IMR-90 (cell line): ENCODE measurements around the gene CEP290. TPM values are rescaled to one million over a fixed set of nuclear protein-coding genes. Genes with fewer than 3 reads are reported as not detected.

Source experiments
- ATAC-seq: fragments of 200-7000 bp; cut with Tn5 transposase; 2 replicates; pipeline ENCODE4 v1.9.1; 2020; ENCODE audit warnings: low read depth, mild to moderate bottlenecking, moderate library complexity
- BruUV-seq: library from RNA; stranded (reverse); fragments of 400-500 nt; replicated peaks from 2 replicates; lab custom pipeline; 2021; lab: Mats Ljungman, UMichigan
- CTCF ChIA-PET: fragments of 300-600 bp; formaldehyde crosslinking; extraction: SDS; loops from one replicate; lab custom pipeline; 2021; ENCODE audit warnings: antibody characterized with exemption; lab: Yijun Ruan, JAX
- POLR2A ChIA-PET: fragments of 300-600 bp; sonication (Branson Sonifier 250); formaldehyde crosslinking; loops from one replicate; lab custom pipeline; 2022; ENCODE audit warnings: antibody characterized with exemption; ENCODE audit not compliant: unreplicated experiment; lab: Charles Lee
- DNase-seq: peaks from one replicate; pipeline ENCODE4 v3.0.0; 2013
- H2AFZ ChIP-seq: replicated peaks from 2 replicates; pipeline ENCODE3; 2013; ENCODE audit warnings: low read length, mild to moderate bottlenecking; ENCODE audit not compliant: poor library complexity
- H2AK5ac ChIP-seq: 2 replicates; pipeline ENCODE4 v1.6.1; 2013; ENCODE audit warnings: low read depth, low read length, inconsistent platforms
- H2AK9ac ChIP-seq: replicated peaks from 2 replicates; pipeline ENCODE3; 2013; ENCODE audit warnings: mild to moderate bottlenecking, low read depth, low read length, moderate library complexity; ENCODE audit not compliant: poor library complexity
- H2BK120ac ChIP-seq: 2 replicates; pipeline ENCODE4 v1.6.1; 2013; ENCODE audit warnings: low read depth, low read length, inconsistent platforms
- H2BK15ac ChIP-seq: 3 replicates; pipeline ENCODE4 v1.6.1; 2013; ENCODE audit warnings: low read depth, low read length, inconsistent platforms
- H2BK20ac ChIP-seq: 2 replicates; pipeline ENCODE4 v1.6.1; 2013; ENCODE audit warnings: low read depth, mild to moderate bottlenecking, inconsistent platforms, low read length, moderate library complexity
- H2BK5ac ChIP-seq: 2 replicates; pipeline ENCODE4 v1.6.1; 2013; ENCODE audit warnings: mild to moderate bottlenecking, low read depth, low read length, inconsistent platforms; ENCODE audit not compliant: poor library complexity, severe bottlenecking
- H3K14ac ChIP-seq: replicated peaks from 2 replicates; pipeline ENCODE4 v1.6.1; 2013; ENCODE audit warnings: low read depth, low read length, inconsistent platforms
- H3K18ac ChIP-seq: 2 replicates; pipeline ENCODE4 v1.6.1; 2013; ENCODE audit warnings: low read depth, low read length, control low read depth
- H3K23ac ChIP-seq: 2 replicates; pipeline ENCODE4 v1.6.1; 2013; ENCODE audit warnings: low read depth, low read length, inconsistent platforms
- H3K27ac ChIP-seq: 2 replicates; pipeline ENCODE4 v1.5.1; 2013; ENCODE audit warnings: mild to moderate bottlenecking, control low read depth, low read length; ENCODE audit not compliant: insufficient read depth
- H3K27me3 ChIP-seq: 2 replicates; pipeline ENCODE4 v1.6.1; 2013; ENCODE audit warnings: low read length; ENCODE audit not compliant: control insufficient read depth, insufficient read depth
- H3K36me3 ChIP-seq: 2 replicates; pipeline ENCODE4 v1.6.1; 2013; ENCODE audit warnings: low read length, mixed read lengths; ENCODE audit not compliant: control insufficient read depth, insufficient read depth
- H3K4ac ChIP-seq: 2 replicates; pipeline ENCODE4 v1.6.1; 2013; ENCODE audit warnings: low read depth, low read length, inconsistent platforms
- H3K4me1 ChIP-seq: 2 replicates; pipeline ENCODE4 v1.6.1; 2013; ENCODE audit warnings: low read length, mixed read lengths; ENCODE audit not compliant: control insufficient read depth, insufficient read depth
- H3K4me2 ChIP-seq: 2 replicates; pipeline ENCODE4 v1.6.1; 2013; ENCODE audit warnings: low read depth, mild to moderate bottlenecking, control low read depth, low read length, moderate library complexity
- H3K4me3 ChIP-seq: 2 replicates; pipeline ENCODE4 v1.5.1; 2013; ENCODE audit warnings: low read depth, mild to moderate bottlenecking, control low read depth, low read length, moderate library complexity; ENCODE audit not compliant: insufficient read depth
- H3K56ac ChIP-seq: 2 replicates; pipeline ENCODE4 v1.6.1; 2013; ENCODE audit warnings: low read length, inconsistent platforms; ENCODE audit not compliant: insufficient read depth; ENCODE audit errors: extremely low read depth
- H3K79me1 ChIP-seq, 2 experiments: 2 replicates each; pipeline ENCODE4 v1.6.1; 2013; ENCODE audit warnings: low read length in 2 of 2, inconsistent platforms in 1 of 2, low read depth in 1 of 2
- H3K9ac ChIP-seq: 2 replicates; pipeline ENCODE4 v1.6.1; 2013; ENCODE audit warnings: low read depth, low read length, control low read depth
- H3K9me1 ChIP-seq: 2 replicates; pipeline ENCODE4 v1.6.1; 2013; ENCODE audit warnings: low read length, inconsistent platforms; ENCODE audit not compliant: insufficient read depth
- H3K9me3 ChIP-seq: 2 replicates; pipeline ENCODE4 v1.6.1; 2013; ENCODE audit warnings: low read length; ENCODE audit not compliant: control insufficient read depth, insufficient read depth
- H4K20me1 ChIP-seq: 2 replicates; pipeline ENCODE4 v1.6.1; 2013; ENCODE audit warnings: low read length, inconsistent platforms; ENCODE audit not compliant: insufficient read depth
- H4K5ac ChIP-seq: 2 replicates; pipeline ENCODE4 v1.6.1; 2013; ENCODE audit warnings: mild to moderate bottlenecking, low read depth, low read length, control low read depth
- H4K8ac ChIP-seq, 2 experiments: 2 replicates each; pipeline ENCODE4 v1.6.1; 2013; ENCODE audit warnings: low read depth in 2 of 2, low read length in 2 of 2, control low read depth in 1 of 2, inconsistent platforms in 1 of 2
- H4K91ac ChIP-seq: 2 replicates; pipeline ENCODE4 v1.6.1; 2013; ENCODE audit warnings: low read depth, low read length, inconsistent platforms; ENCODE audit not compliant: insufficient read depth
- BHLHE40 ChIP-seq: fragments of 150-350 bp; IDR thresholded peaks from 2 replicates; pipeline ENCODE4 v1.6.1; 2016; ENCODE audit warnings: mild to moderate bottlenecking, low read depth, low read length
- CEBPB ChIP-seq: IDR thresholded peaks from 2 replicates; pipeline ENCODE4 v1.6.1; 2012; ENCODE audit warnings: low read depth, low read length, improper control_type of control experiment
- CHD1 ChIP-seq: IDR thresholded peaks from 2 replicates; pipeline ENCODE4 v1.6.1; 2012; ENCODE audit warnings: low read depth, low read length, improper control_type of control experiment
- CTCF ChIP-seq: conservative IDR thresholded peaks from 2 replicates; pipeline ENCODE4 v1.5.1; 2012; ENCODE audit warnings: mild to moderate bottlenecking, low read depth, low read length, improper control_type of control experiment
- ELK1 ChIP-seq: fragments of 150-350 bp; IDR thresholded peaks from 2 replicates; pipeline ENCODE4 v1.6.1; 2016; ENCODE audit warnings: low read depth, mild to moderate bottlenecking, low read length, moderate library complexity, borderline replicate concordance
- FOS ChIP-seq: fragments of 150-350 bp; IDR thresholded peaks from 2 replicates; pipeline ENCODE4 v1.6.1; 2016; ENCODE audit warnings: low read depth, low read length
- MAFK ChIP-seq: IDR thresholded peaks from 2 replicates; pipeline ENCODE4 v1.6.1; 2012; ENCODE audit warnings: low read depth, low read length, improper control_type of control experiment
- MAZ ChIP-seq: IDR thresholded peaks from 2 replicates; pipeline ENCODE4 v1.6.1; 2012; ENCODE audit warnings: low read depth, mild to moderate bottlenecking, low read length, improper control_type of control experiment, moderate library complexity, borderline replicate concordance
- MXI1 ChIP-seq: IDR thresholded peaks from 2 replicates; pipeline ENCODE4 v1.6.1; 2012; ENCODE audit warnings: low read depth, mild to moderate bottlenecking, low read length, moderate library complexity, borderline replicate concordance
- NFE2L2 ChIP-seq: fragments of 150-350 bp; IDR thresholded peaks from 2 replicates; pipeline ENCODE4 v1.6.1; 2016; ENCODE audit warnings: low read depth, mild to moderate bottlenecking, low read length
- POLR2A ChIP-seq: IDR thresholded peaks from 2 replicates; pipeline ENCODE4 v1.6.1; 2012; ENCODE audit warnings: mild to moderate bottlenecking, low read depth, low read length
- RAD21 ChIP-seq: IDR thresholded peaks from 2 replicates; pipeline ENCODE4 v1.6.1; 2012; ENCODE audit warnings: low read length, improper control_type of control experiment
- RCOR1 ChIP-seq: IDR thresholded peaks from 2 replicates; pipeline ENCODE4 v1.6.1; 2012; ENCODE audit warnings: mild to moderate bottlenecking, low read length, improper control_type of control experiment; ENCODE audit not compliant: insufficient replicate concordance
- RFX5 ChIP-seq: IDR thresholded peaks from 2 replicates; pipeline ENCODE4 v1.8.0; 2012; ENCODE audit warnings: low read depth, mild to moderate bottlenecking, low read length, moderate library complexity
- SMC3 ChIP-seq: fragments of 150-350 bp; IDR thresholded peaks from 2 replicates; pipeline ENCODE4 v1.6.1; 2016; ENCODE audit warnings: low read depth, mild to moderate bottlenecking, antibody characterized with exemption, low read length, moderate library complexity
- USF2 ChIP-seq: fragments of 150-350 bp; IDR thresholded peaks from 2 replicates; pipeline ENCODE4 v1.6.1; 2017; ENCODE audit warnings: mild to moderate bottlenecking, antibody characterized with exemption, low read length, low read depth
- WGBS, 2 experiments: methylation state at CpG; one replicate each; pipeline versions ENCODE4 v1.1.5 to v1.1.7; 2013; ENCODE audit warnings: missing lambda C conversion rate in 2 of 2; ENCODE audit not compliant: insufficient read length in 1 of 2; ENCODE audit errors: extremely low coverage in 2 of 2; 5-methylcytosine and 5-hydroxymethylcytosine counted together
- dilution Hi-C: fragments of 300-500 bp; cut with HindIII; formaldehyde crosslinking; loops from one replicate; pipeline ENCODE4 v1.14.3; 2018; ENCODE audit warnings: low sequenced_read_pairs; ENCODE audit not compliant: unreplicated experiment
- in situ Hi-C: fragments of 300-500 bp; cut with MboI; formaldehyde crosslinking; loops from 3 replicates; pipeline ENCODE4 v1.14.3; 2019; ENCODE audit warnings: low sequenced_read_pairs, inconsistent platforms, mixed read lengths
- intact Hi-C: fragments of 100-400 bp; cut with micrococcal nuclease; formaldehyde crosslinking; loops from 2 replicates; pipeline ENCODE4 v1.10.0; 2022
- polyA plus RNA-seq, 3 experiments: library from polyadenylated mRNA; depleted of rRNA; stranded (reverse); fragments of >200 nt; gene quantifications; 2 replicates each; pipeline ENCODE4 v1.2.3, GENCODE V29; 2012; ENCODE audit warnings: low replicate concordance in 1 of 3
- total RNA-seq: library from RNA; depleted of rRNA; stranded (reverse); fragments of >200 nt; gene quantifications from 2 replicates; pipeline ENCODE4 v1.2.3, GENCODE V29; 2012

CEP290 gene
- total and polyA plus RNA-seq, 2 of the 4 experiments (the other 2 are of a cell fraction) = 4.3 to 7.9 TPM

GRCh38 chr12:88056571-88056970 lies 85.3 kb downstream of the CEP290 start:
- in situ Hi-C loops = no loop called here
- no CpG with 5 or more reads among the region's 2 CpGs for WGBS, 2 experiments
- no peak overlapping the region for H2BK15ac ChIP-seq
- H2BK20ac ChIP-seq = no peak overlapping the region
- H3K27me3 ChIP-seq = no peaks in the 10 kb centered on the region
- no peak overlapping the region for H3K18ac ChIP-seq
- H3K36me3 ChIP-seq = peaks cover 12% of the 10 kb centered on the region
- no TSS peak for BruUV-seq
- H2AK5ac ChIP-seq = no peak overlapping the region
- H3K27ac ChIP-seq = no peak overlapping the region
- H3K23ac ChIP-seq = no peak overlapping the region
- no peak overlapping the region for H2BK5ac ChIP-seq
- H3K9me3 ChIP-seq = no peaks in the 10 kb centered on the region
- H3K14ac ChIP-seq = no peak overlapping the region
- ChIA-PET CTCF (no interaction called here), POLR2A (no interaction called here)
- no peak overlapping the region for H4K5ac ChIP-seq
- H2BK120ac ChIP-seq = no peak overlapping the region
- no peak for DNase-seq
- H3K4me3 ChIP-seq = no peak overlapping the region
- H2AK9ac ChIP-seq = no peak overlapping the region
- TF ChIP-seq SMC3 = no peak
- no peak for TF ChIP-seq CHD1
- no peak for TF ChIP-seq NFE2L2
- no peak for TF ChIP-seq RAD21
- TF ChIP-seq CEBPB = no peak
- no peak for TF ChIP-seq MXI1
- TF ChIP-seq BHLHE40 = no peak
- no peak for TF ChIP-seq MAZ
- TF ChIP-seq RFX5 = no peak
- no peak for TF ChIP-seq POLR2A
- TF ChIP-seq FOS = no peak
- no peak for TF ChIP-seq ELK1
- TF ChIP-seq RCOR1 = no peak
- no peak for TF ChIP-seq USF2
- TF ChIP-seq CTCF = no peak
- no peak for TF ChIP-seq MAFK
- no peaks in the 10 kb centered on the region for H3K9me1 ChIP-seq
- no peak overlapping the region for H3K9ac ChIP-seq
- no peaks in the 10 kb centered on the region for H4K20me1 ChIP-seq
- H4K91ac ChIP-seq = no peak overlapping the region
- H3K56ac ChIP-seq = no peak overlapping the region
- H3K4me1 ChIP-seq = no peaks in the 10 kb centered on the region
- no peaks in the 10 kb centered on the region for H3K79me1 ChIP-seq
- intact Hi-C loops = no loop called here
- H3K4me2 ChIP-seq = no peak overlapping the region
- dilution Hi-C loops = no loop called here
- no peak overlapping the region for H2AFZ ChIP-seq
- no peak overlapping the region for H4K8ac ChIP-seq
- H3K4ac ChIP-seq = no peak overlapping the region
- ATAC-seq = no peak; the same call in 1 of the 2 replicates
